GM12874 (cell line): ENCODE measurements around the gene ETFB.
A peak's percentile ranks its signal among the peaks of the same experiment; 100 is the strongest.

ENCODE experiments used
- TF ChIP-seq, protein P1 (sequence below): IDR thresholded peaks from 2 replicates; pipeline ENCODE4 v1.5.1; 2011; ENCODE audit warnings: low read depth, mild to moderate bottlenecking, control low read depth, low read length, moderate library complexity; ENCODE audit not compliant: insufficient read depth

ETFB gene

DNA sequence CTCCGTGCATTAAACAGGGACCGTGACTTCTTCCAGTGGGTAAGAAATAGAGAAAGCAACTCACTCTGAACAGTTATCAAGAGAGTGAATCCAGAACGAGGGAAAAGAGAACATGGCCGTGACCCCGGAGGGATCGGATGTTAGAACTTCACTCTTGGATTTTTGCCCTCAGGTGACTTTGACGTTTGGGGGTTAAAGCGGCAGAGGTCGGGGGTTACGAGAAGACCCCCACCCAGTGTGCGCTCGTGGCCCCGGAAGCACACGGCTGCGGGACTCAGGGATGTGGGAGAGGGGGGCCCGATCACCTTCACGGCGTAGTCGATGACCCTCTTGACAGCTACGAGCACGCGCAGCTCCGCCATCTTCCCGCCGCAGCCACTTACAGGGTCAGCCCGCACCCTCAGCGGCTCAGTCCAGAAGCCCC lies at the start of gene ETFB:
TSS of gene ETFB (minus strand) at position 424 of the 424 bp plus-strand sequence. CDS start at position 362, 62 bp downstream.
- TF ChIP-seq, protein P1, sequence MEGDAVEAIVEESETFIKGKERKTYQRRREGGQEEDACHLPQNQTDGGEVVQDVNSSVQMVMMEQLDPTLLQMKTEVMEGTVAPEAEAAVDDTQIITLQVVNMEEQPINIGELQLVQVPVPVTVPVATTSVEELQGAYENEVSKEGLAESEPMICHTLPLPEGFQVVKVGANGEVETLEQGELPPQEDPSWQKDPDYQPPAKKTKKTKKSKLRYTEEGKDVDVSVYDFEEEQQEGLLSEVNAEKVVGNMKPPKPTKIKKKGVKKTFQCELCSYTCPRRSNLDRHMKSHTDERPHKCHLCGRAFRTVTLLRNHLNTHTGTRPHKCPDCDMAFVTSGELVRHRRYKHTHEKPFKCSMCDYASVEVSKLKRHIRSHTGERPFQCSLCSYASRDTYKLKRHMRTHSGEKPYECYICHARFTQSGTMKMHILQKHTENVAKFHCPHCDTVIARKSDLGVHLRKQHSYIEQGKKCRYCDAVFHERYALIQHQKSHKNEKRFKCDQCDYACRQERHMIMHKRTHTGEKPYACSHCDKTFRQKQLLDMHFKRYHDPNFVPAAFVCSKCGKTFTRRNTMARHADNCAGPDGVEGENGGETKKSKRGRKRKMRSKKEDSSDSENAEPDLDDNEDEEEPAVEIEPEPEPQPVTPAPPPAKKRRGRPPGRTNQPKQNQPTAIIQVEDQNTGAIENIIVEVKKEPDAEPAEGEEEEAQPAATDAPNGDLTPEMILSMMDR = no peak

DNA sequence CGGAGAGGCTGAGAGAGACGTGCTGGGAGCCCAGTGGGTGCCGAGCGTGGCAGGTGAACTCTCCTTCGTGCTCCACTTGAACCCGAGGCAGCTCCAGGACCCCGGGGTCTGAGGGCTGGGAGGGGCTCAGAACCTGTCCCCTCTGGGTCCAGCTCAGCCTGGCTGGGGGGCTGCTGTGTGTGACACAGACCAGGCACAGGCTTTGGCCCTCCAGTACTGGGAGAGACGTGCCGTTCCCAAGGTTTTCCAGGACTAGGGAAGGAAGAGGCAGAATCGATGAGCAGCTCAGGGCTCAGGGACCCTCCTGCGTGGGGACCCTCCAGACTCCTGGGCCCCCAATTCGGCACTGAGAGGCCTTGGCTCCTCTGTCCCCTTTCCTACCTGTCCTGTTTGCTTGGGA lies 49.0 kb upstream of the ETFB start:
- TF ChIP-seq, protein P1 = no peak

DNA sequence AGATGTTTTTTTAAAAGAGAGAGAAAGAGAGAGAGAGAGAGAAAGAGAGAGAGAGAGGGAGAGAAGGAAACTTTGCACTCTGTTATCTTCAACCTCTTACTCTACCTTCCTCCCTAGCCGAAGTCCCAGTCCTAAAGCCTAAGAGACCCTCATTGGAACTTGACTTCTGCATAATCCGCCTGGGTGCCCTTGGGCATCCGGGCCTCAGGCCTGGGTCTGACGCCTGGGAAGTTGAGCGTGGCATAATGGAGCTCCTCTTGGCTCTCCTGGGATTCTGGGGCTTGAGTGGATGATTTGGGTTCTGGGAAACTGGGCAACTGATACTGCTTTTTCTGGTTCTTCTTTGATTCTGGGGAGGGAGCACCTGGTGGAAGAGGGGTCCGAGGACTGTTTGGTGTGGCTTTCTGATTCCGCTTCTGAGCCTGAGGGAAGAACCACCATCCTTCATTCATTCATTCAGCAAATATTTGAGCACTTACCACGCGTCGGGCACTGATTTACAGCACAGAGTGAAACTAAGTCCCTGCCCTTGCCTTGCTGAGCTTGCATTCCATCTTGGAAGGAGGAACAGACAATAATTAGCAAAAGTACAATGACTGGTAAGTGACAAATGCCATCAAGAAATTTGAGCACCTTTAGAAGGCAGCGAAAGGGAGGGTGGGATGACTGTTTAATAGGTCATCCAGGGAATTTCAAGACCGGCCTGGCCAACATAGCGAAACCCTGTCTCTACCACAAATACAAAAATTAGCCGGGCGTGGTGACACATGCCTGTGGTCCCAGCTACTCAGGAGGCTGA lies 45.0 kb upstream of the ETFB start:
- TF ChIP-seq, protein P1 = no peak

DNA sequence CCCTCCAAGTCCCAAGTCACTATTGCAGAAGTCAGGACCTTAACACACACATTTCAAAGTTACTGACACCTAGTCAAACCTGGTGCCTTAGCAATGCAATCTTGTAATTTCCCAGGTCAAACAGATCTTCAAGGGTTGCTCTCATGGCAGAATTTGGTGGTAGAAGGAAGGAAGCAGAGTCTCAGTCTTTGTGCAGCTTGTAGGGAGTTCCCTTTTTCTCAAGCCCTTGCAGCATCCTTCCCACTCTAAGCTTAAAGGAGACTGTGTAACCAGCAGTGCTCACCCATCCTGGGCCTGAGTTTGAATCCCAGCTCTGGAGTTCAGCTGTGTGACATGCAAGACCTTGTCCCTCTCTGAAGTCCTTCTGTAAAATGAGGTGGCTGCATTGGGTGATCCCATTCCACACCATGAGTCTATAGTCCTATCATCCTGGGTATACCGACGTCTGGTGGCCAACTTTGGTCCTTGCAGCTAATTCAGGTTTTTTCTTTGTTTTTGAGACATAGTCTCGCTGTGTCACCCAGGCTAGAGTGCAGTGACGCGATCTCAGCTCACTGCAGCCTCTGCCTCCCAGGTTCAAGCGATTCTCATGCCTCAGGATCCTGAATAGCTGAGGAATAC lies 41.4 kb upstream of the ETFB start:
- TF ChIP-seq, protein P1 = peak; percentile 59

DNA sequence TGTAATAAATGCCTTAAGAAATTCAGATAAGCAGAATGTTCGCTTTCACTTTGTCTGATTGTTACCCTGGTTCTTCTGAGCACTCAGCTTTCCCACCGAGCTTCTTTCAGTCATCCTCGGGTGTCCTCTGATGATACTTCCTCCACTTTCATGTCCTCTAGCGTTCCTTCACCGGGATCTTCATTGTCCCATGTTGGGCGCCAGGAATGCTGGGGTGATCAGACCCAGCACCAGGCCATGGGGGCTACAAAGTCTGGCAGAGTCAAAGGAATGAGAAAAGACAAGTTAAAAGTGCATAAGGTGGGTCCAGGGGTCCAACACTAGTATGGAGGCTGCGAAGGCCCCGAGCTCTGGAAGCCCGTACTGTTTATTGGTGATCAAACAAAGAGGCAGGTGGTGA lies 35.9 kb upstream of the ETFB start:
- TF ChIP-seq, protein P1 = no peak

DNA sequence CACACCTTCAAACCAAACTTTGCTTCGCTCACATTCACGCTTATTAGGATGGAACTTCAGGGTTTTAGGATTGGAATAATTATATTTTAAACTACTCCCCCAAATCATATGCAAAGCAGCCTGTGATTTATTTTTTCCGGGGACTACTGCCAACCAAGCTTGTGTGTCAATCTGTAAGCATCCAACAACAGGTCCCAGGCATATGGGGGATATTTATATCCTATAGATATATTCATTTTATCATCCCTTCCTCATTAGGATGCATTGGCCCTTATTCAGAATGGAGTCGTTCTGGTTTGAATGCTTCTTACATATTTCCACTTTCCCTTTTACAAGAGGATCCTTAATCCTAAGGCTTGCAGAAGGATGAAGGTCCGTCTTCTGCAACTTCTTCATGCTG lies 33.0 kb upstream of the ETFB start:
- TF ChIP-seq, protein P1 = no peak

DNA sequence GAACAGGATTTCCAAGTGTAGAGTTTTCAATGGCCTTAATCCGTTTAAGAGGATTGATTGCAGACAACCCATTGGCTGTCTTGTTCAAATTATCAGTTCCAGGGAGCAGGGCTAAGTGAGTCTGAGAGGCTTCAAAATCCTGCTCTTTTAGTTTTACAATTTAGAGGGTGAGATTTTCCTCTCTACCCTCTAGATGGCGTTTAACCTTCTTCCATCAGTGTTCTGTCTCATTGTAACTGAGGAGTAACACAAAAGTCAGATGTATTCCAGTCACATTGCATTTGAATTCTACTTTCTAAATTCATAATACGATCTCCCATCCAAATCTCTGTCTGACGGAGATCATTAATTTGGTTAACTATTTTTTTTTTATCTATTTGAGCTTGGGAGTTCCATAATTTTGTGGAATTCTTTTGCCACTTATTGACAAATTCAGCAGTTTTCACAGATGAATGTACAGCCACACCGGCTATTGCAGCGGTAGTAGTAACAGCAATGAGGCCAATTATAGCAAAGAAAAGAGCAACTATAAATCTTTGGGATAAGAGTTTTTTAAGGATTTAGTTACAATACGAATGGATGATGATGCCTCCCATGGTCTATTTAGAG lies 32.0 kb upstream of the ETFB start:
- TF ChIP-seq, protein P1 = peak; percentile 60; the same call in 1 of the 2 replicates
